Measurements from ENCODE around the gene WDFY4.

DNA sequence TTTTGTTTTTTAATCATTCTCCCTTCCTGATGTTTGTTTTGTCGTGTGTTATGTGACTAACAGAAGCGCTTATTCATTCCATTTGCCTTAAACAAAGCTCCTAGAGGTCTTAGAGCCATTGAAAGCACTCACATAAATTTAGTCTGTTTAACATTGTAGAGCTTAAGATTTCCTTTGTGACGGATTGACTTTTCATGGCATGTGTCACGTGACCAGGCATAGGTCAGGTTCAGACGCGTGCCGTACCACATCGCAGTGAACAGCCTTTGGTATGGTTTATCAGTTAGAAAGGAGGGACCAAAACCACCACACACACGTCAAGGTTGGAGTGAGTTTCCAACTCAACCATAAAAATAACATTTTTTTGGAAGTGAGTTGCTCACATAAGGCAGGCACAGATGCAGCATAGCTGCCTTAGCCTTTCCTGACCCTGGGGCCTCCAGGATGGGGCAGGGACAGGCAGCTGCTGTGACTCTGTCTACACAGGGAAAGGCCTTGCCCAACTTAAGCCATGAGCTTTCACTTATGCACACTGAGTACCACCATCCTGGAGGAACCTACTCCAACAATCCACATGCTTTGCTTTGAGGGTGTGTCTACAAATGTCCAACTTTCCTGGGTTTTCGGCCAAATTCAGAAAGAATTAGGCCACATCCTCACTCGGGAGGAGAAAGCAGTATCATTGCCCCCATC lies 55.5 kb downstream of the WDFY4 start:
- TF ChIP-seq, protein P1, sequence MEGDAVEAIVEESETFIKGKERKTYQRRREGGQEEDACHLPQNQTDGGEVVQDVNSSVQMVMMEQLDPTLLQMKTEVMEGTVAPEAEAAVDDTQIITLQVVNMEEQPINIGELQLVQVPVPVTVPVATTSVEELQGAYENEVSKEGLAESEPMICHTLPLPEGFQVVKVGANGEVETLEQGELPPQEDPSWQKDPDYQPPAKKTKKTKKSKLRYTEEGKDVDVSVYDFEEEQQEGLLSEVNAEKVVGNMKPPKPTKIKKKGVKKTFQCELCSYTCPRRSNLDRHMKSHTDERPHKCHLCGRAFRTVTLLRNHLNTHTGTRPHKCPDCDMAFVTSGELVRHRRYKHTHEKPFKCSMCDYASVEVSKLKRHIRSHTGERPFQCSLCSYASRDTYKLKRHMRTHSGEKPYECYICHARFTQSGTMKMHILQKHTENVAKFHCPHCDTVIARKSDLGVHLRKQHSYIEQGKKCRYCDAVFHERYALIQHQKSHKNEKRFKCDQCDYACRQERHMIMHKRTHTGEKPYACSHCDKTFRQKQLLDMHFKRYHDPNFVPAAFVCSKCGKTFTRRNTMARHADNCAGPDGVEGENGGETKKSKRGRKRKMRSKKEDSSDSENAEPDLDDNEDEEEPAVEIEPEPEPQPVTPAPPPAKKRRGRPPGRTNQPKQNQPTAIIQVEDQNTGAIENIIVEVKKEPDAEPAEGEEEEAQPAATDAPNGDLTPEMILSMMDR (IDR thresholded peaks at IDR 0.05) = no peak
- TF ChIP-seq, protein P2, sequence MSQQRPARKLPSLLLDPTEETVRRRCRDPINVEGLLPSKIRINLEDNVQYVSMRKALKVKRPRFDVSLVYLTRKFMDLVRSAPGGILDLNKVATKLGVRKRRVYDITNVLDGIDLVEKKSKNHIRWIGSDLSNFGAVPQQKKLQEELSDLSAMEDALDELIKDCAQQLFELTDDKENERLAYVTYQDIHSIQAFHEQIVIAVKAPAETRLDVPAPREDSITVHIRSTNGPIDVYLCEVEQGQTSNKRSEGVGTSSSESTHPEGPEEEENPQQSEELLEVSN (IDR thresholded peaks at IDR 0.05; ENCODE audit: borderline replicate concordance, low read depth) = no peak
- TF ChIP-seq ZSCAN20 (CRISPR knock-in tag; IDR thresholded peaks at IDR 0.05) (no peak), SMC3 (IDR thresholded peaks at IDR 0.05) (no peak), FOSL2 (IDR thresholded peaks at IDR 0.05) (no peak), FOSL2 (CRISPR knock-in tag; IDR thresholded peaks at IDR 0.05) (no peak), CHD2 (IDR thresholded peaks at IDR 0.05; ENCODE audit: low read length, partially characterized antibody) (no peak), MYC (IDR thresholded peaks at IDR 0.05; ENCODE audit: borderline replicate concordance, low read length) (no peak), CHD4 (IDR thresholded peaks at IDR 0.05; ENCODE audit: borderline replicate concordance) (no peak), PHF8 (IDR thresholded peaks at IDR 0.05; ENCODE audit: borderline replicate concordance, low read depth) (no peak), SREBF2 (IDR thresholded peaks at IDR 0.05) (no peak), HDAC2 (IDR thresholded peaks at IDR 0.05) (no peak), CBX2 (IDR thresholded peaks at IDR 0.05; ENCODE audit: borderline replicate concordance, low read depth) (no peak), RAD21 (conservative IDR thresholded peaks at IDR 0.05 in 1 of 2, IDR thresholded peaks at IDR 0.05 in 1 of 2) (no peak)
